H1 (cell line): Measurements from ENCODE around the gene PIGT. TPM values are rescaled to one million over a fixed set of nuclear protein-coding genes. Genes with fewer than 3 reads are reported as not detected.

ENCODE experiments used
- CTCF ChIA-PET: fragments of 300-600 bp; sonication (Branson Sonifier 250); formaldehyde crosslinking; loops from one replicate; lab custom pipeline; 2021; ENCODE audit not compliant: partially characterized antibody; lab: Charles Lee
- POLR2A ChIA-PET: fragments of 300-600 bp; sonication (Branson Sonifier 250); formaldehyde crosslinking; loops from one replicate; lab custom pipeline; 2021; ENCODE audit warnings: inconsistent platforms; ENCODE audit not compliant: partially characterized antibody; lab: Charles Lee
- DNase-seq, 2 experiments: peaks; one replicate each; pipeline versions ENCODE4 v3.0.0 to v3.0.0-alpha.2; 2010 to 2022; ENCODE audit warnings: low spot score in 2 of 2, low read depth in 1 of 2, mixed read lengths in 1 of 2
- FAIRE-seq: peaks from 2 replicates; lab custom pipeline; 2011; peaks lifted over from hg19 to GRCh38; lab: Jason Lieb, UNC
- H2AFZ ChIP-seq: 2 replicates; pipeline ENCODE4 v1.8.1; 2012; ENCODE audit warnings: low read length, inconsistent platforms
- H2AK5ac ChIP-seq: 2 replicates; pipeline ENCODE4 v1.6.1; 2013; ENCODE audit warnings: low read depth, low read length
- H2BK120ac ChIP-seq: replicated peaks from 2 replicates; pipeline ENCODE3; 2013; ENCODE audit warnings: low read depth, low read length, inconsistent platforms
- H2BK12ac ChIP-seq: 2 replicates; pipeline ENCODE4 v1.6.1; 2013; ENCODE audit warnings: low read depth, low read length
- H2BK15ac ChIP-seq: 2 replicates; pipeline ENCODE4 v1.6.1; 2013; ENCODE audit warnings: low read length
- H2BK20ac ChIP-seq: 2 replicates; pipeline ENCODE4 v1.6.1; 2013; ENCODE audit warnings: low read length
- H2BK5ac ChIP-seq: 2 replicates; pipeline ENCODE4 v1.6.1; 2013; ENCODE audit warnings: low read depth, low read length
- H3K14ac ChIP-seq: 2 replicates; pipeline ENCODE4 v1.6.1; 2013; ENCODE audit warnings: inconsistent platforms; ENCODE audit not compliant: insufficient read length
- H3K18ac ChIP-seq: 2 replicates; pipeline ENCODE4 v1.6.1; 2013; ENCODE audit warnings: low read length; ENCODE audit errors: extremely low read depth
- H3K23ac ChIP-seq: 2 replicates; pipeline ENCODE4 v1.6.1; 2013; ENCODE audit warnings: inconsistent platforms; ENCODE audit not compliant: insufficient read length
- H3K23me2 ChIP-seq: 2 replicates; pipeline ENCODE4 v1.6.1; 2013; ENCODE audit warnings: low read depth, low read length
- H3K27ac ChIP-seq: 2 replicates; pipeline ENCODE4 v1.6.1; 2011; ENCODE audit warnings: low read depth, low read length, inconsistent platforms
- H3K27me3 ChIP-seq, 4 experiments: replicated peaks in 1 of 4; 1 replicate in 1 of 4; 2 replicates in 3 of 4; pipeline versions ENCODE4 v1.6.1 to v1.8.1; 2011 to 2013; ENCODE audit warnings: low read length in 3 of 4, mild to moderate bottlenecking in 3 of 4, inconsistent platforms in 2 of 4, mixed read lengths in 2 of 4, moderate library complexity in 1 of 4; ENCODE audit not compliant: control insufficient read depth in 3 of 4, insufficient read depth in 3 of 4; ENCODE audit errors: extremely low read depth in 1 of 4
- H3K36me3 ChIP-seq, 4 experiments: 2 replicates each; pipeline versions ENCODE4 v1.6.1 to v1.8.1; 2011 to 2013; ENCODE audit warnings: mild to moderate bottlenecking in 4 of 4, low read length in 3 of 4, moderate library complexity in 2 of 4, control low read depth in 1 of 4, inconsistent platforms in 1 of 4; ENCODE audit not compliant: insufficient read depth in 4 of 4, control insufficient read depth in 2 of 4
- H3K4ac ChIP-seq: replicated peaks from 2 replicates; pipeline ENCODE3; 2013; ENCODE audit warnings: low read length, low read depth, mixed read lengths, inconsistent platforms; ENCODE audit not compliant: insufficient read length
- H3K4me1 ChIP-seq, 4 experiments: replicated peaks in 1 of 4; 1 replicate in 1 of 4; 2 replicates in 3 of 4; pipeline versions ENCODE4 v1.6.1 to v1.8.1; 2011 to 2013; ENCODE audit warnings: low read length in 3 of 4, inconsistent platforms in 2 of 4, mixed read lengths in 1 of 4; ENCODE audit not compliant: insufficient read depth in 4 of 4, control insufficient read depth in 3 of 4
- H3K4me2 ChIP-seq, 2 experiments: 2 replicates each; pipeline versions ENCODE4 v1.6.1 to v1.8.1; 2011 to 2013; ENCODE audit warnings: low read depth in 2 of 2, low read length in 2 of 2, control low read depth in 1 of 2, inconsistent platforms in 1 of 2, mild to moderate bottlenecking in 1 of 2; ENCODE audit not compliant: insufficient read depth in 1 of 2
- H3K4me3 ChIP-seq, 4 experiments: fragments of 200-600, 300-600 bp in 1 of 4; sonication (generic), shearing (Covaris generic), sonication (Bioruptor Twin) in 1 of 4; 2 replicates each; pipeline versions ENCODE4 v1.5.1 to v1.8.1; 2011 to 2016; ENCODE audit warnings: low read length in 4 of 4, low read depth in 3 of 4, control low read depth in 2 of 4, inconsistent platforms in 2 of 4, mild to moderate bottlenecking in 2 of 4, mixed read lengths in 1 of 4, moderate library complexity in 1 of 4; ENCODE audit not compliant: insufficient read depth in 2 of 4; ENCODE audit errors: extremely low read depth in 1 of 4
- H3K56ac ChIP-seq: replicated peaks from 2 replicates; pipeline ENCODE3; 2013; ENCODE audit warnings: low read depth, mild to moderate bottlenecking, mixed read lengths, low read length, inconsistent platforms; ENCODE audit not compliant: insufficient read length
- H3K79me1 ChIP-seq: 2 replicates; pipeline ENCODE4 v1.6.1; 2013; ENCODE audit warnings: low read depth, low read length, control low read depth
- H3K79me2 ChIP-seq, 2 experiments: 2 replicates each; pipeline versions ENCODE4 v1.6.1 to v1.8.1; 2012 to 2013; ENCODE audit warnings: low read length in 2 of 2, mild to moderate bottlenecking in 2 of 2, inconsistent platforms in 1 of 2; ENCODE audit not compliant: insufficient read depth in 2 of 2, control insufficient read depth in 1 of 2
- H3K9ac ChIP-seq, 4 experiments: replicated peaks in 1 of 4; 1 replicate in 1 of 4; 2 replicates in 3 of 4; pipeline versions ENCODE4 v1.6.1 to v1.8.1; 2011 to 2013; ENCODE audit warnings: low read depth in 3 of 4, low read length in 3 of 4, control low read depth in 2 of 4, mild to moderate bottlenecking in 2 of 4, moderate library complexity in 2 of 4, inconsistent platforms in 1 of 4; ENCODE audit errors: extremely low read depth in 1 of 4
- H3K9me3 ChIP-seq, 2 experiments: 2 replicates each; pipeline versions ENCODE4 v1.6.1 to v1.8.1; 2012 to 2013; ENCODE audit warnings: mild to moderate bottlenecking in 2 of 2, moderate library complexity in 2 of 2, control low read depth in 1 of 2, inconsistent platforms in 1 of 2, low read depth in 1 of 2, low read length in 1 of 2, mixed read lengths in 1 of 2; ENCODE audit not compliant: insufficient read depth in 2 of 2
- H4K20me1 ChIP-seq, 2 experiments: replicated peaks in 1 of 2; 2 replicates each; pipeline versions ENCODE3 to v1.8.1; 2011 to 2013; ENCODE audit warnings: inconsistent platforms in 2 of 2, low read length in 2 of 2, mild to moderate bottlenecking in 1 of 2; ENCODE audit not compliant: insufficient read depth in 2 of 2, control insufficient read depth in 1 of 2
- H4K5ac ChIP-seq: 2 replicates; pipeline ENCODE4 v1.6.1; 2013; ENCODE audit warnings: low read length, low read depth, mixed read lengths, inconsistent platforms; ENCODE audit not compliant: insufficient read length
- H4K8ac ChIP-seq: 2 replicates; pipeline ENCODE4 v1.8.0; 2013; ENCODE audit warnings: mild to moderate bottlenecking, moderate library complexity, low read length, inconsistent platforms; ENCODE audit not compliant: insufficient read depth; ENCODE audit errors: extremely low read depth
- H4K91ac ChIP-seq: replicated peaks from 2 replicates; pipeline ENCODE3; 2013; ENCODE audit warnings: low read length, mixed read lengths, inconsistent platforms; ENCODE audit not compliant: insufficient read length
- FOSL1 ChIP-seq: IDR thresholded peaks from 2 replicates; pipeline ENCODE4 v1.6.1; 2011; ENCODE audit warnings: mild to moderate bottlenecking, low read depth, low read length, moderate library complexity; ENCODE audit not compliant: insufficient read depth
- GABPA ChIP-seq: IDR thresholded peaks from 2 replicates; pipeline ENCODE4 v1.6.1; 2011; ENCODE audit warnings: mild to moderate bottlenecking, low read length, moderate library complexity, borderline replicate concordance; ENCODE audit not compliant: insufficient read depth
- JUN ChIP-seq: IDR thresholded peaks from 2 replicates; pipeline ENCODE4 v1.6.1; 2011; ENCODE audit warnings: low read depth, mild to moderate bottlenecking, improper control_type of control experiment, low read length
- NANOG ChIP-seq: IDR thresholded peaks from 2 replicates; pipeline ENCODE4 v1.6.1; 2011; ENCODE audit warnings: low read length, low read depth, mild to moderate bottlenecking, inconsistent platforms; ENCODE audit not compliant: insufficient read depth, poor library complexity, severe bottlenecking
- RAD21 ChIP-seq, 2 experiments: IDR thresholded peaks in 1 of 2; conservative IDR thresholded peaks in 1 of 2; 2 replicates each; pipeline ENCODE4 v1.6.1; 2011; ENCODE audit warnings: low read depth in 2 of 2, low read length in 2 of 2, improper control_type of control experiment in 1 of 2, inconsistent platforms in 1 of 2, mild to moderate bottlenecking in 1 of 2, moderate library complexity in 1 of 2
- TEAD4 ChIP-seq: IDR thresholded peaks from 2 replicates; pipeline ENCODE4 v1.6.1; 2012; ENCODE audit warnings: low read depth, low read length, inconsistent platforms, mixed read lengths
- WGBS, 2 experiments: shearing (Covaris generic) in 1 of 2; methylation state at CpG; one replicate each; pipeline versions ENCODE4 v1.1.6 to v1.1.7; 2013 to 2015; ENCODE audit warnings: low lambda C conversion rate in 2 of 2, mixed read lengths in 2 of 2, inconsistent platforms in 1 of 2, low coverage in 1 of 2, missing lambda C conversion rate in 1 of 2; ENCODE audit not compliant: insufficient replicate concordance in 2 of 2, insufficient coverage in 1 of 2, insufficient read length in 1 of 2; ENCODE audit errors: extremely low coverage in 1 of 2, missing lambda C conversion rate in 1 of 2; 5-methylcytosine and 5-hydroxymethylcytosine counted together
- polyA plus RNA-seq, 7 experiments: library from polyadenylated mRNA; depleted of rRNA in 3 of 7; stranded (reverse) in 5 of 7; unstranded in 2 of 7; fragments of >200 nt in 5 of 7; fragments of 200-250 nt in 2 of 7; gene quantifications; 1 replicate in 5 of 7; 2 replicates in 1 of 7; 4 replicates in 1 of 7; pipeline versions ENCODE4 v1.2.1 to v1.2.3, GENCODE V29; 2011 to 2013; ENCODE audit warnings: missing spikeins in 2 of 7, mixed read lengths in 2 of 7
- total RNA-seq: library from RNA; stranded (reverse); fragmentation: NEBNext Ultra II Directional; extraction: Animal tissue kit (Norgen Biotek cat#: 25700); gene quantifications from 2 replicates; pipeline ENCODE4 v1.2.1, GENCODE V29; 2021
- TF ChIP-seq, protein P1 (sequence below): IDR thresholded peaks from 2 replicates; pipeline ENCODE4 v1.6.1; 2012; ENCODE audit warnings: inconsistent platforms

Gene PIGT
- total and polyA plus RNA-seq, 2 of the 8 experiments (the other 6 are each of a cell fraction or from before 2014, with no cell fraction given) = 66.0 to 89.7 TPM

DNA sequence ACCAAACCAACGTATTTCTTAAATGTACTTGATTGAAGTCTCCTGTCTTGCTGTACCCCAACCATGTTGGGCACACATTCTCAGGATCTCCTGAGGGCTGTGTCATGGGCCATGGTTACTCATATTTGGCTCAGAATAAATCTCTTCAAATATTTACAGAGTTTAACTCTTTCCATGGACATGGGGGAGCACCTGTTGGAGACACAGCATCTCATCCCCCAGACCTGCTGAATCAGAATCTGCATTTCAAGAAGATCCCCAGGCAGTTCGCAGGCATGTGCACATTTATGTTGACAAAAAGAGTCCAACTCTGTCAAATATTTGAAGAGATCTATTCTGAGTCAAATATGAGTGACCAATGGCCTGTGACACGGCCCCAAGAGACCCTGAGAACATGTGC is 24.5 kb downstream of the PIGT start:
- no peak for TF ChIP-seq RAD21 (IDR thresholded peaks at IDR 0.05 in 1 of 2, conservative IDR thresholded peaks at IDR 0.05 in 1 of 2; ENCODE audit: low read depth in 2 of 2, low read length in 2 of 2)
- no peak for TF ChIP-seq GABPA
- TF ChIP-seq JUN = no peak
- TF ChIP-seq FOSL1 = no peak
- TF ChIP-seq TEAD4 = no peak
- TF ChIP-seq NANOG = no peak
- TF ChIP-seq, protein P1, sequence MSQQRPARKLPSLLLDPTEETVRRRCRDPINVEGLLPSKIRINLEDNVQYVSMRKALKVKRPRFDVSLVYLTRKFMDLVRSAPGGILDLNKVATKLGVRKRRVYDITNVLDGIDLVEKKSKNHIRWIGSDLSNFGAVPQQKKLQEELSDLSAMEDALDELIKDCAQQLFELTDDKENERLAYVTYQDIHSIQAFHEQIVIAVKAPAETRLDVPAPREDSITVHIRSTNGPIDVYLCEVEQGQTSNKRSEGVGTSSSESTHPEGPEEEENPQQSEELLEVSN = no peak
- 83% methylated on average over 3 of the region's 3 CpGs; no CpG with 5 or more reads in 1 of the 2 experiments for WGBS, 2 experiments

More for the DNA sequence above, 24.5 kb downstream of the PIGT start:
- Histone ChIP-seq H2BK120ac (no peak overlapping the region), H4K20me1 (no peaks in the 10 kb centered on the region), H3K23ac (no peak overlapping the region), H2BK5ac (no peak overlapping the region), H3K9ac (no peak overlapping the region), H2BK20ac (no peak overlapping the region), H2AK5ac (no peak overlapping the region), H3K4me1 (no peaks in the 10 kb centered on the region), H3K27me3 (no peaks in the 10 kb centered on the region), H3K27ac (no peak overlapping the region), H3K14ac (no peak overlapping the region), H3K79me1 (no peaks in the 10 kb centered on the region), H3K4ac (no peak overlapping the region), H3K79me2 (no peaks in the 10 kb centered on the region), H4K5ac (no peak overlapping the region), H2BK12ac (no peak overlapping the region), H3K36me3 (no peaks in the 10 kb centered on the region), H3K23me2 (no peaks in the 10 kb centered on the region), H4K91ac (no peak overlapping the region), H3K4me2 (no peak overlapping the region), H2AFZ (no peak overlapping the region), H3K4me3 (no peak overlapping the region), H4K8ac (no peak overlapping the region), H3K9me3 (no peaks in the 10 kb centered on the region), H3K18ac (no peak overlapping the region), H3K56ac (no peak overlapping the region), H2BK15ac (no peak overlapping the region)
- no peak for FAIRE-seq
- ChIA-PET POLR2A (interaction anchor here (1.4 kb wide), 1 partner anchor 9 kb away, joined by 3 read pairs; no protein-coding TSS in a partner anchor), CTCF (interaction anchor here (0.9 to 12.6 kb wide), 5 partner anchors 9 to 120 kb away, joined by 3 to 186 read pairs (median 129); partner anchors contain the start of gene SYS1)
- no peak for DNase-seq
